H1 (cell line): ENCODE results near the gene RBP4. TPM values are rescaled to one million over a fixed set of nuclear protein-coding genes. Genes with fewer than 3 reads are reported as not detected.

ENCODE experiments used
- CHD7 ChIP-seq: fragments of 300-600 bp; sonication (generic); IDR thresholded peaks from 2 replicates; pipeline ENCODE4 v1.7.1; 2012; ENCODE audit warnings: low read length, moderate library complexity, mild to moderate bottlenecking, inconsistent platforms; ENCODE audit not compliant: insufficient replicate concordance
- polyA plus RNA-seq, 7 experiments: library from polyadenylated mRNA; depleted of rRNA in 3 of 7; stranded (reverse) in 5 of 7; unstranded in 2 of 7; fragments of >200 nt in 5 of 7; fragments of 200-250 nt in 2 of 7; gene quantifications; 1 replicate in 5 of 7; 2 replicates in 1 of 7; 4 replicates in 1 of 7; pipeline versions ENCODE4 v1.2.1 to v1.2.3, GENCODE V29; 2011 to 2013; ENCODE audit warnings: missing spikeins in 2 of 7, mixed read lengths in 2 of 7
- total RNA-seq: library from RNA; stranded (reverse); fragmentation: NEBNext Ultra II Directional; extraction: Animal tissue kit (Norgen Biotek cat#: 25700); gene quantifications from 2 replicates; pipeline ENCODE4 v1.2.1, GENCODE V29; 2021

RBP4 gene
- total and polyA plus RNA-seq, 2 of the 8 experiments (the other 6 are each of a cell fraction or from before 2014, with no cell fraction given), result 0.42 to 0.97 TPM

- TF ChIP-seq CHD7, result no peak
- TF ChIP-seq, all 59 proteins: peak for 0
Measured at GRCh38 chr10:93598157-93598556, 2.9 kb downstream of the RBP4 start (continued).
